Measurements from ENCODE around the gene RIMKLA. TPM values are rescaled to one million over a fixed set of nuclear protein-coding genes. Genes with fewer than 3 reads are reported as not detected.
A peak's percentile ranks its signal among the peaks of the same experiment; 100 is the strongest.

Gene RIMKLA
- 2.5 and 4.1 TPM in 2 replicates for total RNA-seq (2016; rRNA removed; fragmentation: Illumina TruSeq; extraction: Trizol)
- 1.2 and 1.5 TPM in 2 replicates for total RNA-seq (2016; cell fraction: cytosol; rRNA removed; fragmentation: Illumina TruSeq; extraction: Trizol; ENCODE audit: low read depth)
- total RNA-seq (2016; cell fraction: insoluble cytoplasmic fraction; rRNA removed; fragmentation: Illumina TruSeq; extraction: Trizol), result 2.2 and 3.3 TPM in 2 replicates
- total RNA-seq (2016; cell fraction: membrane; rRNA removed; fragmentation: Illumina TruSeq; extraction: Trizol), result 3.9 and 4.5 TPM in 2 replicates
- 1.4 and 1.6 TPM in 2 replicates for total RNA-seq (2016; cell fraction: nucleus; rRNA removed; fragmentation: Illumina TruSeq; extraction: Trizol)
- 2.8 and 3.8 TPM in 2 replicates for polyA plus RNA-seq (2011; rRNA removed)
- polyA plus RNA-seq (2011; cell fraction: cytosol; rRNA removed), result 2.7 and 2.9 TPM in 2 replicates
- 0.90 and 2.2 TPM in 2 replicates for polyA plus RNA-seq (2011; cell fraction: nucleus; rRNA removed)
- polyA plus RNA-seq (2012), result 2.4 and 5.1 TPM in 2 replicates
- 3.5 and 4.4 TPM in 2 replicates for polyA plus RNA-seq (2016; cell fraction: cytosol; fragmentation: Illumina TruSeq; extraction: Trizol; ENCODE audit: low read depth)
- polyA plus RNA-seq (2016; cell fraction: insoluble cytoplasmic fraction; fragmentation: Illumina TruSeq; extraction: Trizol; ENCODE audit: low read depth), result 1.6 and 2.1 TPM in 2 replicates
- 5.1 and 6.0 TPM in 2 replicates for polyA plus RNA-seq (2016; cell fraction: membrane; fragmentation: Illumina TruSeq; extraction: Trizol; ENCODE audit: low read depth)
- polyA plus RNA-seq (2016; cell fraction: nucleus; fragmentation: Illumina TruSeq; extraction: Trizol; ENCODE audit: insufficient read depth, low read depth), result 0.63 and 2.0 TPM in 2 replicates
- polyA minus RNA-seq (2011; rRNA and poly(A)+ RNA removed; ENCODE audit: low replicate concordance), result 0.72 and 5.6 TPM in 2 replicates
- polyA minus RNA-seq (2011; cell fraction: cytosol; rRNA and poly(A)+ RNA removed), result 2.1 and 2.6 TPM in 2 replicates
- 2.5 and 3.0 TPM in 2 replicates for polyA minus RNA-seq (2011; cell fraction: nucleus; rRNA and poly(A)+ RNA removed)
- percentile 39 among the genes with signal in this experiment for Bru-seq, nascent RNA
- BruChase-seq, experiment 1, labeled RNA remaining after a 6-hour chase, result percentile 41 among the genes with signal in this experiment
- BruChase-seq, experiment 2, labeled RNA remaining after a 2-hour chase, result percentile 37 among the genes with signal in this experiment
- long read RNA-seq, experiment 1, full-length matches to known transcripts, result 1 of 5 reads
- long read RNA-seq, experiment 1, partial matches to known transcripts, result 0 of 5 reads
- long read RNA-seq, experiment 1, other reads (novel, unspliced or antisense), result 4 of 5 reads
- long read RNA-seq, experiment 2, full-length matches to known transcripts, result 6 of 14 reads
- long read RNA-seq, experiment 2, partial matches to known transcripts, result 2 of 14 reads
- long read RNA-seq, experiment 2, other reads (novel, unspliced or antisense), result 6 of 14 reads

- WGBS (ENCODE audit: low lambda C conversion rate), result 1% methylated on average over 13 of the region's 101 CpGs
- no peak within 1 kb of the TSS for H3K27ac ChIP-seq (ENCODE audit: extremely low read length, insufficient read depth, low read length)
- BruUV-seq (replicated peaks), result no TSS peak
- H3K4me3 ChIP-seq (replicated peaks in 1 of 3; ENCODE audit: insufficient read depth in 1 of 3, low read depth in 2 of 3, low read length in 3 of 3), result peak within 1 kb of the TSS; percentile 66 to 79 (median 78)
- H3K4me1 ChIP-seq (ENCODE audit: insufficient read depth, low read length), result peaks cover 20% of the 10 kb centered on the region
- intact Hi-C loops (cut with micrococcal nuclease; ENCODE audit: unreplicated experiment) (no loop called here), in situ Hi-C loops (cut with HindIII; ENCODE audit: extremely low pct_ligation_motif_present, low pct_unique_long_range_greater_than_20kb) (no loop called here)
- H3K9ac ChIP-seq (ENCODE audit: insufficient read depth, low read depth, low read length), result peak within 1 kb of the TSS; percentile 47; the same call in 1 of the 2 replicates
- peaks cover 0 to 7% of the 10 kb centered on the region in 2 experiments; a peak in 2 of 5 replicates for H3K27me3 ChIP-seq (ENCODE audit: control insufficient read depth in 1 of 2, insufficient read depth in 2 of 2, low read length in 2 of 2)
- no peaks in the 10 kb centered on the region for H3K9me3 ChIP-seq (ENCODE audit: low read length)
- peak within 1 kb of the TSS; percentile 64 for H2AFZ ChIP-seq (ENCODE audit: low read length)
- peak within 1 kb of the TSS; percentile 98 for H3K4me2 ChIP-seq (ENCODE audit: low read depth, low read length)
- no peaks in the 10 kb centered on the region for H3K36me3 ChIP-seq (replicated peaks in 1 of 2; ENCODE audit: control insufficient read depth in 1 of 2, insufficient read depth in 2 of 2, low read length in 2 of 2)
- ChIA-PET POLR2A (no interaction called here), CTCF (ENCODE audit: low intra/inter-chr PET ratio, low total read pairs) (no interaction called here)
- H4K20me1 ChIP-seq (ENCODE audit: insufficient read depth, low read length), result no peaks in the 10 kb centered on the region
- FAIRE-seq (no peak), DNase-seq (ENCODE audit: low spot score) (peak; percentile 25), ATAC-seq (peak; percentile 97)
- H3K79me2 ChIP-seq (ENCODE audit: insufficient read depth, low read length), result no peaks in the 10 kb centered on the region
- TF ChIP-seq ZNF143 (CRISPR knock-in tag; IDR thresholded peaks at IDR 0.05) (no peak), NFIC (IDR thresholded peaks at IDR 0.05; ENCODE audit: low read length) (no peak), YY1 (IDR thresholded peaks at IDR 0.05; ENCODE audit: insufficient read depth, insufficient replicate concordance, low read depth, low read length) (peak; percentile 45), FOXC1 (CRISPR knock-in tag; IDR thresholded peaks at IDR 0.05; ENCODE audit: borderline replicate concordance) (0 out of 2 replicates have a peak, but pooled peaks have one; percentile 35), MAFF (IDR thresholded peaks at IDR 0.05; ENCODE audit: low read depth, low read length) (no peak), NCOR1 (IDR thresholded peaks at IDR 0.05; ENCODE audit: borderline replicate concordance, low read length) (no peak), ZNF549 (CRISPR knock-in tag; IDR thresholded peaks at IDR 0.05) (no peak), SCMH1 (CRISPR knock-in tag; IDR thresholded peaks at IDR 0.05; ENCODE audit: borderline replicate concordance) (no peak), ZNF772 (CRISPR knock-in tag; IDR thresholded peaks at IDR 0.05) (peak; percentile 48; the same call in 1 of the 2 replicates), ZNF501 (CRISPR knock-in tag; IDR thresholded peaks at IDR 0.05) (no peak), ZSCAN29 (CRISPR knock-in tag; conservative IDR thresholded peaks at IDR 0.05) (no peak), ZNF564 (CRISPR knock-in tag; IDR thresholded peaks at IDR 0.05) (no peak), PHF20 (CRISPR knock-in tag; IDR thresholded peaks at IDR 0.05) (no peak), PPARG (CRISPR knock-in tag; conservative IDR thresholded peaks at IDR 0.05) (no peak), SAP130 (CRISPR knock-in tag; IDR thresholded peaks at IDR 0.05; ENCODE audit: low read depth) (0 out of 2 replicates have a peak, but pooled peaks have one; percentile 19), TCF7 (IDR thresholded peaks at IDR 0.05; ENCODE audit: low read depth) (no peak), NONO (IDR thresholded peaks at IDR 0.05) (no peak), NONO (CRISPR knock-in tag; conservative IDR thresholded peaks at IDR 0.05) (no peak; the same call in 1 of the 2 replicates)
These were observed at the start of gene RIMKLA for GRCh38 chr1:42380586-42381279. TSS of gene RIMKLA (plus strand) at chr1:42380792. CDS start at chr1:42380935, 143 bp downstream.

Data from HepG2 (cell line).